Heart left ventricle (tissue), 13 donors: ENCODE measurements around the gene MED31.

Experiments
- POLR2A ChIP-seq, 2 donors: fragments of 450-650 bp; IDR thresholded peaks; one replicate each; pipeline ENCODE4 v1.6.1; 2017; ENCODE audit warnings: antibody characterized with exemption in 2 of 2, mild to moderate bottlenecking in 2 of 2, moderate library complexity in 2 of 2
- TF ChIP-seq, protein P1 (sequence below), 12 donors: fragments of 200-600 bp; sonication (generic) in 4 of 12; IDR thresholded peaks; one replicate each; pipeline versions ENCODE4 v1.5.0 to v1.8.0; 2018 to 2022; ENCODE audit warnings: antibody characterized with exemption in 12 of 12, mild to moderate bottlenecking in 5 of 12
- donor health status: ischemic (EF 13 %, LVEDD 7.1; RV severe dilation, severe dysfunction).
- donor health status: DM: no; HTN: yes; CAD: no.
- donor health status: DM: no; HTN: no; CAD: no.
- donor health status: ischemic (EF 25% LVEDD 6.9; RV normal size, moderate dysfunction).
- donor health status: ischemic (EF 25% LVEDD 5.7; RV mildly dilated, moderate dysfunction).
- donor health status: ischemic (EF 35%, LVEDD 5.7; RV mildly dilated, moderate dysfunction).
- donor health status: nonischemic (EF 11% LVEDD 7.7; RV severe dilation, severe dysfunction).
- donor health status: DM: yes; HTN: yes; CAD: no.
- donor health status: PGD.
- donor health status: ischemic (EF 29% LVEDD 5.4; RV normal size, mild dysfunction).
- donor health status: nonischemic (EF 23%, LVEDD 6.1; RV moderate dilation, normal function).

DNA sequence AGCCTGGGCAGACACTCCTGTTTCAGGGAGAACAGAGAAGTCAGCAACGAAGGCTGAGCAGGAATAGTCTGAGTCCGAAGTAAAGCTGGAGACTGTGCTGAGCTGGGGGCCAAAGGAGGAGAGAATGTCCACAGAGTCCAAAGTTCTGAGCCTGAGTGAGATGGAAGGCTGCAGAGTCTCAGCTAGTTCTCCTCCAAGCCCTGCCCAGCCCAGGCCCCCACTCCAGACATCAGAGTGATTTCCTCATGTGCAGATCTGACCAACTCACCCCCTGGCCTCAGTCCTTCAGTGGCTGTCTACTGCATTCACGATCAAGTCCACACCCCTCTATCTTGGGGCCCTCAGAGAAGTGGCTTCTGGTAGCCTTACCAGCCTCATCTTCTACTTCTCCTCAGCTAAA lies 40.1 kb upstream of the MED31 start:
- TF ChIP-seq, protein P1, sequence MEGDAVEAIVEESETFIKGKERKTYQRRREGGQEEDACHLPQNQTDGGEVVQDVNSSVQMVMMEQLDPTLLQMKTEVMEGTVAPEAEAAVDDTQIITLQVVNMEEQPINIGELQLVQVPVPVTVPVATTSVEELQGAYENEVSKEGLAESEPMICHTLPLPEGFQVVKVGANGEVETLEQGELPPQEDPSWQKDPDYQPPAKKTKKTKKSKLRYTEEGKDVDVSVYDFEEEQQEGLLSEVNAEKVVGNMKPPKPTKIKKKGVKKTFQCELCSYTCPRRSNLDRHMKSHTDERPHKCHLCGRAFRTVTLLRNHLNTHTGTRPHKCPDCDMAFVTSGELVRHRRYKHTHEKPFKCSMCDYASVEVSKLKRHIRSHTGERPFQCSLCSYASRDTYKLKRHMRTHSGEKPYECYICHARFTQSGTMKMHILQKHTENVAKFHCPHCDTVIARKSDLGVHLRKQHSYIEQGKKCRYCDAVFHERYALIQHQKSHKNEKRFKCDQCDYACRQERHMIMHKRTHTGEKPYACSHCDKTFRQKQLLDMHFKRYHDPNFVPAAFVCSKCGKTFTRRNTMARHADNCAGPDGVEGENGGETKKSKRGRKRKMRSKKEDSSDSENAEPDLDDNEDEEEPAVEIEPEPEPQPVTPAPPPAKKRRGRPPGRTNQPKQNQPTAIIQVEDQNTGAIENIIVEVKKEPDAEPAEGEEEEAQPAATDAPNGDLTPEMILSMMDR (IDR thresholded peaks at IDR 0.05): no peak
- no peak for TF ChIP-seq POLR2A (IDR thresholded peaks at IDR 0.05)
